Cardiac fibroblast (primary cell): ENCODE measurements around the gene ADAMTS17.
"Not testable (repeated sequence)": the region's sequence is repeated elsewhere in the genome, so short reads cannot be mapped to it uniquely, and the experiment has no call there.

Experiments used
- DNase-seq, 2 donors: peaks; one replicate each; pipeline versions ENCODE4 v3.0.0 to v3.0.0-alpha.2; 2010; ENCODE audit warnings: low read depth in 2 of 2
- H3K4me3 ChIP-seq, 2 donors: replicated peaks in 1 of 2; 1 replicate in 1 of 2; 2 replicates in 1 of 2; pipeline ENCODE4 v1.5.1; 2011; ENCODE audit warnings: low read depth in 2 of 2, low read length in 2 of 2, mild to moderate bottlenecking in 2 of 2, moderate library complexity in 1 of 2
- TF ChIP-seq, protein P1 (sequence below): IDR thresholded peaks from one replicate; pipeline ENCODE4 v1.5.1; 2011; ENCODE audit warnings: low read depth, mild to moderate bottlenecking, low read length, inconsistent platforms

ADAMTS17 gene

DNA sequence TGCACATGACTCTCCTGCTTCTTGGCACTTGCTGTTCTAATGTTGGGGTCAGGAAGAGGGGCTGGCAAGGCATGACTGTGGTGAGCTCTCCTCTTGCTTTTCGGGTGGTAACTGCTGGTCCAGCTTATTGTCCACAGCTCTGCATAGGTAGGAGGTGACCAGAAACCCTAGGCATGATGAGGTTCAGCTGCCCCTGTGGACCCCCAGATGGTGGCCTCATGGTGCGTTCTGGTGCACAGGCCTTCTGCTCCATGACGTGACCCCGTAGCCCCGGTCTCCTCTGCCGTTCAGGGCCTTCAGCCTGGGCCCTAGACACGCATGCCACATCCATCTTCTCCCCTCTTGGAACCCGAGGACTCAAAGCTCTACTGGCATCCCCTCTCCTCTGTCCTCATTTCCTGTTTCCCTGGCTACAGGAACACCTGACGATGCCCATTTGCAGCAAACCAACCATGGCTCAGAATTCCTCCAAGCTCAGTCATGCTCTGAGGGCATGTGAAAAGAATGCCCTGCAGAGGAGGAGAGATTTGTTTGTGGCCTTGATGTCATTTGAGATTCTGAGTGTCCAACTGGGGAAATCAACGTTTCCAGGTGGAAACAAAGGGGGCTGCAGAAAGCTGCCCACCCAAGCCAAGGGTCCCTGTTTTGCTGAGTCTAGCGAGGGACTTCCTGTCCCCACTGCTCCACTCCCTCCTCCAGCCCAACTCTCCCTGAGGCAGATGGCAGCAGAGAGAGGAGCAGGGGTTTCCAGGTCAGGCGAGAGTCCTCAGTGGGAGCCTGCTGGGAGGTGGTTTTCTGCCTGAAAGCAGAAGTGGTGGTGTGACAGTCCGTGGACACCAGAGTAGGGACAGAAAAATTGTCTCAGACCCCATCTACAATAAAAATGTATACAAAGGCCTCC, 409.8 kb downstream of the ADAMTS17 start:
- TF ChIP-seq, protein P1, sequence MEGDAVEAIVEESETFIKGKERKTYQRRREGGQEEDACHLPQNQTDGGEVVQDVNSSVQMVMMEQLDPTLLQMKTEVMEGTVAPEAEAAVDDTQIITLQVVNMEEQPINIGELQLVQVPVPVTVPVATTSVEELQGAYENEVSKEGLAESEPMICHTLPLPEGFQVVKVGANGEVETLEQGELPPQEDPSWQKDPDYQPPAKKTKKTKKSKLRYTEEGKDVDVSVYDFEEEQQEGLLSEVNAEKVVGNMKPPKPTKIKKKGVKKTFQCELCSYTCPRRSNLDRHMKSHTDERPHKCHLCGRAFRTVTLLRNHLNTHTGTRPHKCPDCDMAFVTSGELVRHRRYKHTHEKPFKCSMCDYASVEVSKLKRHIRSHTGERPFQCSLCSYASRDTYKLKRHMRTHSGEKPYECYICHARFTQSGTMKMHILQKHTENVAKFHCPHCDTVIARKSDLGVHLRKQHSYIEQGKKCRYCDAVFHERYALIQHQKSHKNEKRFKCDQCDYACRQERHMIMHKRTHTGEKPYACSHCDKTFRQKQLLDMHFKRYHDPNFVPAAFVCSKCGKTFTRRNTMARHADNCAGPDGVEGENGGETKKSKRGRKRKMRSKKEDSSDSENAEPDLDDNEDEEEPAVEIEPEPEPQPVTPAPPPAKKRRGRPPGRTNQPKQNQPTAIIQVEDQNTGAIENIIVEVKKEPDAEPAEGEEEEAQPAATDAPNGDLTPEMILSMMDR, result no peak
- no peak overlapping the region for H3K4me3 ChIP-seq
- DNase-seq, result no peak

DNA sequence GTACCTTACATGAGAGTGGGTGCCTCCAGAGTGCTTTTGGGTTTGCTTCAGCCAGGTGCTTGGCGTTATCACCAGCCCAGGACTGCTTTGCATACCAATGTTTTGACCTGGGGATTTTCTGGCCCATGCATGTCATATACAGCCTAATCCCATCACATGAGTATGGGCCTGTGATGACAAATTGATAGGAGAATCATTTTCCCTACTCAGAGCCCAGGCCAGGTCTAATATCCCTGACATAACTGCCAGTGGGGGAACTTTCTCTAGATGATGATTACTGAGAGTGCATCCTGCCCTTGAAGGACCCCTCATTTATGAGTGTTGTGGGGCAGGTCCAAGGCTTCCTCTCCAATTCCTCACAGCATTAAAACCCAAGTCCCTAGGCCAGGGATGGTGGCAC, 411.1 kb downstream of the ADAMTS17 start:
- TF ChIP-seq, protein P1, result no peak
- no peak for DNase-seq
- no peak overlapping the region for H3K4me3 ChIP-seq

DNA sequence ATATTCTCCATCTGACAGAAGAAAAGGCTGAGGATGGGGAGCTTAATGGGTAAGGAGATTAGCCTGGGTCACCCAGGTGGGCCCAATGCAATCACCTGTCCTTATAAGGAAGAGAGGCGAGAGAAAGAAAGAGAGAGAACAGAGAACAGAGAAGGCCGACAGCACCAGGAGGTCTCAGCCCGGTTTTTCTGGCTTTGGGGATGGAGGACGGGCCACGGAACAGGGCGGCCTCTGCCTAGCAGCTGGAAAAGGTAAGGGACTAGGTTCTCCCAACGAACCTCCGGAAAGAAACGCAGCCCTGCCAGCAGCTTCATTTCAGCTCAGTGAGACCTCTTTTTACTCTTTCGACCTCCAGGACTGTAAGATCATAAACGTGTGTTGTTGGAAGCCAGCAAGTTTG, 412.5 kb downstream of the ADAMTS17 start:
- TF ChIP-seq, protein P1, result no peak
- no peak for DNase-seq
- no peak overlapping the region for H3K4me3 ChIP-seq

DNA sequence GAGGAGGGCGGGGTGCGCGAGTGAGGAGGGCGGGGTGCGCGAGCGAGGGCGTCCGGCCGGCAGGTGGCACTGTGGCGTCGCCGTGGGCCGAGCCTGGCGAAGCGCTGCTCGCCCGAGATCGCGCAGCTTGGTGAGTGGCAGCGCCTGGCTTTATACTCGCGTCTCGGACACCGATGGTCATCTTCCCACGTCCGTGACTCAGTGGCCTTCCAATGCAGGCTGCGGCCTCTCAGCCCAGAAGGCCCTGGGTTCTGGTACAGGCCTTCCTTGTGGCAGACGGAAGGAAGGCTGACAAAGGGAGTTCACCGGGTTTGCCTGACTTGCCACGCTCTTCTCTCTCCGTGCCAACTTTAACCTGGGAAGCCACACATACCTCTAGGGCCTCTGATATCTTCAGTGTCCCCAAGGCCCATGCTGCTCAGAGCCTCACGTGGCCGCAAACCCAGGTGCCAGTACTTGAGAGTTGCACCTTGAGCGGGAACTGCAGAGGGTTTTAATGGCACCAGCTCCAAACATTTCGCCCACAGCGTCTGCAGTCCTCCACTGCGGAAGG, 413.3 kb downstream of the ADAMTS17 start:
- DNase-seq, result peak; percentile 73 to 86
- TF ChIP-seq, protein P1, result peak; percentile 33

DNA sequence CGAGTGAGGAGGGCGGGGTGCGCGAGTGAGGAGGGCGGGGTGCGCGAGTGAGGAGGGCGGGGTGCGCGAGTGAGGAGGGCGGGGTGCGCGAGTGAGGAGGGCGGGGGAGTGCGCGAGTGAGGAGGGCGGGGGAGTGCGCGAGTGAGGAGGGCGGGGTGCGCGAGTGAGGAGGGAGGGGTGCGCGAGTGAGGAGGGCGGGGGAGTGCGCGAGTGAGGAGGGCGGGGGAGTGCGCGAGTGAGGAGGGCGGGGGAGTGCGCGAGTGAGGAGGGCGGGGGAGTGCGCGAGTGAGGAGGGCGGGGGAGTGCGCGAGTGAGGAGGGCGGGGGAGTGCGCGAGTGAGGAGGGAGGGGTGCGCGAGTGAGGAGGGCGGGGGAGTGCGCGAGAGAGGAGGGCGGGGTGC, 415.2 kb downstream of the ADAMTS17 start:
- H3K4me3 ChIP-seq, DNase-seq: not testable (repeated sequence)

More for the DNA sequence above, 413.3 kb downstream of the ADAMTS17 start:
- peak overlapping the region; percentile 44 to 48 for H3K4me3 ChIP-seq

DNA sequence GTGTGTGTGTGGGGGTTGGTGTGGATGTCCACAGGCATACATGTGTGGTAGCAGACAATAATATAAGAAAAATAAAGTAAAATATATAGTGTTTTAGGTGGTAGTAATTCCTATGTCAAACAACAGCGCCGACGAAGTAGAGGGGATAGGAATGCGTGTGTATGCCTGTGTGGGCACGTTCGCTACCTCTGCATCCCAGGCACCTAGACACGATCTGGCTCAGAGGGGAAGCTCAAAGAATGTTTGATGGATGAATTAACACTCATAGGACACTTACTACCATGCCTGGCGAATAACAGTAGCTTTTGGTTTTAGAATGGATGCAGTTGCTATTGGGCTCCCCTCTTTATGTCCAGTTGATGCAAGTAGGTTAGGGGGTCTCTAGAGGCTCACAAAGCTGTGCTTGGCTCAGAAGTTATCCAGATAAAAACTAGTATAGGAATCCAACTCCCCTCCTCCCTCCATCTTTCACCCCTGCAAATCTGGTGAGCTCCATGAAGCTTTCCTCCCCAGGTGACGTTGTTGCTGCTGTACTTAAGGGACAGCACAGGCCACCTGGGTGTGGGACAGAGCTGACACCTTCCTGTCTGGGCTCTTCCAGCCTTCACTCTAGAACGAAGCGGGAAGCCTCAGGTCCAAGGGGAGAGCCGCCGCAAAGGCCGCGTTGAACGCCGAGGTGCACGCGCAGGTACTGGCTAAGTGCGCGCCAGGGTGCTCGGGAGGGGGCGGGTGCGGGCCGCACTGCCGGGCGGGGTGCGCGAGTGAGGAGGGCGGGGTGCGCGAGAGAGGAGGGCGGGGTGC, 415.9 kb downstream of the ADAMTS17 start:
- TF ChIP-seq, protein P1, result no peak
- H3K4me3 ChIP-seq, result peak overlapping the region; percentile 24 to 49
- peak; percentile 9 to 11 for DNase-seq

DNA sequence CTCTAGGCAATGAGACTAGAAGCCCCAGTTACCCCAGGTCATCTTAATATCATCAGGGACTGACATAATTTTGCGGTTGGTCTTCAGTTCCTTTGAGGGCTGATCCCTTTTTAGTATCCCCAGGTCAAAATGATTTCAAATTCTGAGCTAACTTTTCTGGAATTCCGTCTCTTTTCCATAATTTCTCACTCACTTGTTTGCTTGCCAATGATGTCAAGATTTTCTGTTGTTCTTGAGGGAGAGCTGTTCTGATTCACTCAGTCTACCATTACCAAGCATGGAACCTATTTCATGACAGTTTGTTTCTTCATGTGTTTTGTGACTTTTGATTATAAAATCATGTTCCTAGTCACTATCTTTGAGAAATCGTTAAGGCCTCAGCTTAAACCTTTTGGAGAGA, 418.1 kb downstream of the ADAMTS17 start:
- DNase-seq, result no peak
- H3K4me3 ChIP-seq, result no peak overlapping the region
- TF ChIP-seq, protein P1, result no peak
